HG03521 (cell line): Measurements from ENCODE around the gene MGRN1.
"Not testable (repeated sequence)": the region's sequence is repeated elsewhere in the genome, so short reads cannot be mapped to it uniquely, and the experiment has no call there.

Source experiments
- ATAC-seq: cut with Tn5 transposase; IDR thresholded peaks from one replicate; pipeline ENCODE4 v1.9.1; 2021; ENCODE audit warnings: mild to moderate bottlenecking, moderate library complexity; ENCODE audit not compliant: unreplicated experiment

Gene MGRN1

DNA sequence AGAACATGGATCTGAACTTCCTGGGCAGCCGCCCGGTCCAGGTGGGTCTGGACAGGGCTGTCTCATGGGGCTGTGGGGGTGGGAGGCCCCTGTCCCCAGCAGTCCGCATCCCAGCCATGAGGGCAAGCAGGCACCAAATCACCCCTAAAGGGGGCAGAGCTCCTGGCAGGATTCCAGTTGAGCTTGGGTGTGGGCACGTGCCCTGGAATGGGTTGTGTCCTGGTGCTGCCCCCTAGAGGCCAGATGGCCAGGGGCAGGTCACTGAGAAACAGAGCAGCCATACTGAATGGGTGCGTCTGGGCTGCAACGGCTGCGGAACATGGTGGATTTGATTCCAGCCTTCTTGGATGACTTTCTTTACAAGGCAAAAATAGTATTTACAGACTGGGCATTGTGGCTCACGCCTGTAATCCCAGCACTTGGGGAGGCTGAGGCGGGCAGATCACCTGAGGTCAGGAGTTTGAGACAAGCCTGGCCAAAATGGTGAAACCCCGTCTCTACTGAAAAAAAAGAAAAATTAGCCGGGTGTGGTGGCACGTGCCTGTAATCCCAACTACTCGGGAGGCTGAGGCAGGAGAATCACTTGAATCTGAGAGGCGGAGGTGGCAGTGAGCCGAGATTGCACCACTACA lies 25.9 kb downstream of the MGRN1 start:
- not testable (repeated sequence) for ATAC-seq

DNA sequence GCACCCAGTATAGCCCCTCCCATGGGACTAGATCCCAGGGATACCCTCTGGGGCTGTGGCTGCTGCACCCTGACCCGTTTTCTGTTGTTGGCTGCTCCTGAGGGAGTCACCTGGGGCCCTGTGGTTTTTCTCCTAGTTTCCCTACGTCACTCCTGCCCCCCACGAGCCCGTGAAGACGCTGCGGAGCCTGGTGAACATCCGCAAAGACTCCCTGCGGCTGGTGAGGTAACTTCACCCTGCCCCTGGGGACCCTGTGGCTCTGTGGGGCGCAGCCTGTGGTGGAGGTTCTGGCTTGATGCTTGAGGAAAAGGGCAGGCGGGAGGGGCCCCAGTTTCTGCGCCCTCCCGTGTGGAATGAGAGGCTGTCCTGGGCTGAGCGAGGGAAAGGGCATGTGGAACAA lies 27.2 kb downstream of the MGRN1 start:
- ATAC-seq = no peak

DNA sequence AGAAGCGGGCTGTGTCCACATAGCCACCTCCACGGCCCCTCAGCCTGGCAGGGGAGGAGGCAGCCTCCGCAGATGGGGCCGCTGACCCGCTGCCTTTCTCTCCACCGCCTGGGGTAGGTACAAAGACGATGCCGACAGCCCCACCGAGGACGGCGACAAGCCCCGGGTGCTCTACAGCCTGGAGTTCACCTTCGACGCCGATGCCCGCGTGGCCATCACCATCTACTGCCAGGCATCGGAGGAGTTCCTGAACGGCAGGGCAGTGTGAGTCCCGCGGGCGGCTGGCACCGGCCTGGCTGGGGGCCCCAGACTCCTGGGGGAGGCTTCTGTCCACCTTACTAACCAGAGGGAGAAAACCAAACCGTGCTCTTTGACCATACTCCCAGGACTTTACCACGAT lies 27.9 kb downstream of the MGRN1 start:
- ATAC-seq = no peak

DNA sequence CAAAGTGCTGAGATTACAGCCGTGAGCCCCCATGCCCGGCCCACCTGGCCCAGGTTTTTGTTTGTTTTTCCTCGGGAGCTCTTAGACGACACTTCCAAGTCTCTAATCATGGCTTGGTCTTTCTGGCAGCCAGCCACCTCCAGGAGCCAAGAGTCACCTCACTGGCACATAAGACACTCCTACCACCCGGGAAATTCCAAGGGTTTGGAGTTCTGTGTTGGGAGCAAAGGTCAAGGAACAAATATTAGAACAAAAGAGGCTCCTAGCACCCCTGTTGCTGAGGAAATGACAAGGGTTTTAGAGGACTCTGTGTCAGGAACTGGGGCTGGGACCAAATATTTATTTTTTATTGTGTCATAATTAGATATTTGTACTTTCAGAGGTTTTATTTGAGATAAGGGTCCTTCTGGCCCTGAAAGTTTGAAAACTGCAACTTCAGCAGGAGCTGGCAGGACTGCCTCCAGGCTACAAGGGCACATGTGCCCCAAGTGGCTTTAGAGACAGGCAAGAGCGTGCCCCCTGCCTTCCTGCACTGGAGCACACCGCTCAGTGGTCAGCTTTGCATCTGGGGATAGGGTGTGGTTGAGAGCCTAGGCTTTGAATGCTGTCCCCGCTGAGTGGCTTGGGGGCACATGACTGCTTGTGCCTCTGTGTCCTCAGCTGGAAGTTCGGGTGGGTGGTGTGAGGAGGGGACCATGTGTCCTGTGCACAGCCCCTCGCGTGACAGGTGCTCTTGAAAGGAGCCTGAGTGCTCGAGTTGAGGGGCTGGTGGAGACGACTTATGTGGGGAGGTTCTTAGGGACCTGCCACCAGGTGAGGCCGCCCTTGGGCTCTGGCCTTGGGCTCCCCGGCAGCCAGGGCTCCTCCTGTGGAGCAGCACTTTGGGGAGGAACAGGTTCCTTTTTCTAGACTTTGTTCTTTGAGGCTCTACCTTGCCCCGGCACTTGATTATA lies 29.7 kb downstream of the MGRN1 start:
- ATAC-seq = no peak

DNA sequence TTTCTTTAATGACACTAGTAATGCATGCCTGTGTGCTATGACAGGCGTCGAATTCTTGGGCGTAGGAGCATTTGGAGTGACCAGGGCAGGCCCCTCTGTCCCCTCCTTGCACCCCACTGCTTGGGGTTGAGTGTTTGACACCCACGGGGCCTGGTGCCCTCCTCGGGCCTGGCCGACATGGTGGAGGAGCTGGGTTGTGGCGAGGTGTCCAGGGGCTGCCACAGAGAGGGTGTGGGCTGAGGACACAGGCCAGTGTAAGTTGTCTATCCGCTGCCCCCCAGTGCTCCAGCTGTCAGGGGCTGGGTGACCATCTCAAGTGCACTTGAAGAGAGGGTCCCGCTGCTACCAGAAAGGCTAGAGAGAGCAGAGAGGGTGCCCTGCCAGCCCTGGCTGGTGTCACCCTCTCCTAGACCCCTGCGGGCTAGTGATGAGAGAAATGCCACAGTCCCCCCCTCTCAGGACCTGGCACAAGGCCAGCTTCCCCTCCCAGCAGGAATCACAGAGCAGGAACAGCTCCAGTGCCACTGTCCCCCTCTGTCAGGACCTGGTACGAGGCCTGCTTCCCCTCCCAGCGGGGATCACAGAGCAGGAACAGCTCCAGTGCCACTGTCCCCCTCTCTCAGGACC lies 30.5 kb downstream of the MGRN1 start:
- no peak for ATAC-seq

DNA sequence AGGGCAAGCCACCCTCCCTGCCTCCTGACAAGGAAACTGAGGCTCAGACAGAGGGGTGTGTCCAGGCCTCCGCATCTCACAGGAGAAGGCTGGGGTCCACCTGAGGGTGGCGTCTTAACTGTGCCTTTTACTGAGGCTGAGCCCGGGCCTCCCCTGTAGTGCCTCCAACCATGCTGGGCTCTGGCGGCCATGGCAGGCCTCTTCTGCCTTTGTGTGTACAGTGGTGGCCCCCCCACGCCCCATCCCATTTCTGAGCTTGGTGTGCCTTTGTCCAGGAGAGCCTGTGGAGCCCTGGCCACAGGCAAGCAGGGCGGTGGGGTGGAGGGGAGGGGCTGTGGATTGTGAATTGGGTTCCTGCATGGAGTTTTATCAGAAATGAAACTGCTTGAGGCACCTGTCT lies 31.2 kb downstream of the MGRN1 start:
- ATAC-seq = no peak

DNA sequence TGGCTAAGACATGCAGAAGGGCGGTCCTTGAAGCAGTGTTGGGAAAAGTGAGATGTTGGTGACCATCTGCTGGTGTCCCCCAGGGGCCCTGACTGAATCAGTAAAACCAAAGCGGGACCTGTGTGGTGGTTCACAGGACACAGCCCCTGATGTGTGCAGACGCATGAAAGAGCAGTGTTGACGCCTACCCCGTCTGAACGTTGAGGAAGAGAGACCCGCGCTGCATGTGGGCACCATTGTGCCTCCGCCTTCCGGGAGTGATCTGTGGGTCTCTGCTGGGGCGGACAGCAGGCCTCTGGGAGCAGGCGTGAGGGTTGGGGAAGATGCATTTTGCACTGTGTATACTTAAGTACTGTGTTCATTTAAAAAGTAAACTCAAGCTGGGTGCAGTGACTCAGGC lies 31.6 kb downstream of the MGRN1 start:
- ATAC-seq = no peak

DNA sequence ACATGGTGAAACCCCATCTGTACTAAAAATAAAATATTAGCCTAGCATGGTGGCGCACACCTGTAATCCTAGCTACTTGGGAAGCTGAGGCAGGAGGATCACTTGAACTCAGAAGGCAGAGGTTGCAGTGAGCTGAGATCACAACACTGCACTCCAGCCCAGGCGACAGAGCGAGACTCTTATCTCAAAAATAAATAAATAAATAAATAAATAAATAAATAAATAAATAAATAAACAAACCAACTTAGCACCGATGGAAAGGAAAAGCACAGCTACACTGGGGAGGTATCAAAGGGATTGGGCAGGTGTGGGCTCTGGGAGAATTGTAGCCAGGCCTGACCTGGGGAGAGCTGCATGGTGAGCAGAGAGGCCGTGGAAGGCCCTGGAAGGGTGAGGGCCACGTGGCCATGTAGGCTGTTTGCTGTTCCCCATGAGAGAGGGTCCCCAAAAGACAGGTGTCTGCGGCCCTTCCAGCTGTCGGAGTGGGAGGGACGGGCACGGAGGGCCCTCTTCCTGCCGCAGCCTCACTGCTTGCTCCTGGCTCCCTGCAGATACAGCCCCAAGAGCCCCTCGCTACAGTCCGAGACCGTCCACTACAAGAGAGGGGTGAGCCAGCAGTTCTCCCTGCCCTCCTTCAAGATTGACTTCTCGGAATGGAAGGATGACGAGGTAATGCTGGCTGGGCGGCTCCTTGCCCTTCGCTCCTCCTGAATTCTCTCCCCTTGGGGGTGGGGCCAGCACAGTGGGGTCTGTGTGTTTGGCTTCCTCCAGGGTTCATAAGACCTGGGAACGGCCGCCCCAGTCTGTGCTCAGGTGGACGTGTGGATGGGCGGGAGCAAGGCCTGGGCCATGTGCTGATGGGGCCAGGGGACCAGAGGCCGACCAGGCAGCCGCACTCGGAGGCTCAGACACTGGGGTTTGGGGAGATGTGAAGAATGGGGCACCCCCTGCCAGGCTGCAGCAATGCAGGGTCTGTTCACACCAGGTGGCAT lies 32.4 kb downstream of the MGRN1 start:
- ATAC-seq = no peak

DNA sequence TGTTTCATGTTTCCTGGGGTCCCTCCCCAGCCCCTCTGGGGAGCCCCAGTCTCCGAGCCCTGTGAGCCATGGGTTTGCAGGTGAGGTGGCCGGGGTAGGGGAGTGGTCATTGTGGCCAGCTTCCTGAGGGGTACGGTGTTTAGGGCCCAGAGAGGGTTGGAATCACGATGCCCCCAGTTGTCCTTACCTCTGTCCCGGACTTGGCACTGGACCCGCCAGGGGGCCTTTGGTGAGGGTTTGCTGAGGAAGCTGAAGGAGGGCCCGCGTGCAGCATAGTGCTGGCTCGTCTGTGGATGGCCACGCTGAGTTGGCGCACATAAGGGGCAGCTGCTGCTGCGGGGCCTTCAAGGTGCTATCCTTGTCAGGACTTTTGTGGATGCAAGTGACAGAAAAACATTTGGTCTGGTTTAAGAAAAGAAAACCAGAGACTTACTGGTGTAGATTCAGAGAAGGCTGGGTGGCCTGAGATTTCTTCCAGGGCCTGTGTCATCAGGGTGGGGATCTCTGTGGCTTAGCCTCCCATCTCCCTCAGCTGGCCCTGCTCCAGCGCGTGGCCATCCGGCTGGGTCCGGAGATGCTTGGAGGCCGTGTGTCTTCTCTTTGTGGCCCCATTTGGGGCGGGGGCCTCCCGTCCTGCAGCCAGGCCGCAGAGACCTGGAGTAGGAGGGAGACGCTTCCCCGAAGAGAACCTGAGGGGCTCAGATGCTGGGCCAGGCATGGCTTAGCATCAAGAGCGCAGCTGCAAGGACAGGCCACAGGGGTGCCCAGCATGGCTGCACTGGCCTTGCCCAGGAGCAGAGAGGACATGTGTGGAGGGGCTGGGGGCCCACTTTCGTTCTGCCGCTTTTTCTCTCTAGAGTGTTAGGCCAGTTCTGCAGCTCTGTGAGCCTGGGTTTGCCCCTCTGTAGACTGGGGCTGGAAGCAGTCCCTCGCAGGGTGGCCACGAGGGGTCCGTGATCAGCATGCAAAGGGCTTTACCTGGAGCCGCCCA lies 35.0 kb downstream of the MGRN1 start:
- no peak for ATAC-seq

DNA sequence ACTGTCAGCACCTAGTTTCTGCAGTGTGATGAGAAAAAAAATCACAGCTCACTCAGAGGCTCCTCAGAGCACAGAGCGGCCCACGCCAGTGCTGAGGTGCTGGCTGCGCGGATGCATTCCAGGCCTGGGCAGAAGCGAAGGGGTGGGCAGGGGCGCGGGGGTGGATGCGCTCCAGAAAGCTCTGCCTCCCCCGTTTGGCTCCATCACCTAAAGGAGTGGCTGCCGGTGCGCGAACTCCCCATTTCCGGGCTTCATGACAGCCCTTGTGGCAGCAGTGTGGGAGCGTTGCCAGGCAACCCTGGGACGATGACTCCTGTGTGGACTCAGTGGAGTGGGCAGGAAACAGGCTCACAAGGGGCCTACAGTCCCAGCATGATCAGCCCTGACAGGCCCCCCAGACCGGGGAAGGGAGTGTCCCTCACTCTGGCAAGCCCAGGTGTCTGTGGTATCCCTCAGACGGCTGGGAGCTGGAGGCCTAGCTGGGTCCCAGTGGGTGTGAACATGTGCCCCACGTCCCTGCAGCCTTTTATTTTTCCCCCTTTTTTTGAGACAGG lies 35.9 kb downstream of the MGRN1 start:
- ATAC-seq = no peak

DNA sequence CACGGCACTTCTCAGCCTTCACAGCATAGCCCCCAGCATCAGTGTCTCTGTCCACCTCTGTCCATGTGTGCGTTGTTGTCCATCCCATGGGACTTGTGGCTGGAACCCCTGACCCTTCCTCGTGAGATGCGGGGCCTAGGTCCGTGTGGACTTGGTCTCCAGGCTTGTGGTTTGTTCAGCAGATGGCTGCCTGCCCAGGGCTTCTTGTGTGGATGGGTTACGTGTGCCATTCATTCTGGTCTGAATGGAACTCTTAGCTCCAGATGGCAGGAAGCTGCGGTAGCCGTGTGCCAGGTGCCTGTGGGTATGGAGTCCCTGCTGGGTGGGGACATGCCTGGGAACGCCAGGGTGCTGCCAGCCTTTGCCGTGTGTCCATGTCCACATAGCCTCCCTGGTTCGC lies 37.0 kb downstream of the MGRN1 start:
- no peak for ATAC-seq

DNA sequence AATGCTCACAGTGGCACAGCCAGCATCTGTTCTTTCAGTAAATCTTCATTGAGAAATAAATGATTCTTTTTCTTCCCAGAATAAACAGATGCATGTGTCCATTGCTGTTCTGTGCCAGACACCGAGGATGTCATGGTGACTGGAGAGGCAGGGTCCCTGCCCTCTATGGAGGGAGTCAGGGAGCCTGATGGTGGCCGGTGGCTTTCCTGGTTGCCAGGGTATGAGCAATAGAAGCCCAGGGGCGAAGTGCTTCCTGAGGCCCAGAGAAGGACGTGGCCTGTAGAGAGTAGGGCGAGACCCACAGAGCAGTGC lies 38.8 kb downstream of the MGRN1 start:
- ATAC-seq = no peak

DNA sequence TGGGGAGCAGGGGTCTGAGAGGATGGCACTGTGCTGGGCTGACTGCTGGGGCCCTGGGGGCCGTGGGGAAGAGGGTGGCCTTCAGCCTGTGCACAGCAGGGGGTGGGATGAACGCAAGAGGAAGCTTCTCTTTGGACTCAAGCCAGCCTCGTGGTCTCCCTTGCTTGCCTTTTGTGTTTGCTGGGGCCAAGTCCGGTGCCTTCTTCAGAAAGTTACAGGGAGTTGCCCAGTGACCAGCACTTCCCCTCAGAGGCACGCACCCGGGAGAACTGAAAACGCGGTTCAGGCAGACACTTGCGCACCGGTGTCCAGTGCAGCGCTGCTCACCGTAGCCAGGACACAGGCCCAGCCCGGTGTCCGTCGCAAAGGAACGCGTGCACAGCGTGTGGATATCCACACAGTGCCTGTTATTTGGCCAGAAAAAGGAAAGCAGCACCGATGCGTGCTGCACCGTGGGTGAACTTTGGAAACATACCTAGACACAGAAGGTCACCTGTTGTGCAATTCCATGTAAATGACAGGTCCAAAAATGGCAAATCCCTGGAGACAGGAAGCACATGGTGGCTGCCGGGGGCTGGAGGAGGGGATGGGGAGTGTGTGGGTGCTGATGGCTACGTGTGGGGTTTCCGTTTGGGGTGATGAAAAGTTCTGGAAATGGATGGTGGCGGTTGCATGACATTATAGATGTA lies 39.3 kb downstream of the MGRN1 start:
- ATAC-seq = no peak

DNA sequence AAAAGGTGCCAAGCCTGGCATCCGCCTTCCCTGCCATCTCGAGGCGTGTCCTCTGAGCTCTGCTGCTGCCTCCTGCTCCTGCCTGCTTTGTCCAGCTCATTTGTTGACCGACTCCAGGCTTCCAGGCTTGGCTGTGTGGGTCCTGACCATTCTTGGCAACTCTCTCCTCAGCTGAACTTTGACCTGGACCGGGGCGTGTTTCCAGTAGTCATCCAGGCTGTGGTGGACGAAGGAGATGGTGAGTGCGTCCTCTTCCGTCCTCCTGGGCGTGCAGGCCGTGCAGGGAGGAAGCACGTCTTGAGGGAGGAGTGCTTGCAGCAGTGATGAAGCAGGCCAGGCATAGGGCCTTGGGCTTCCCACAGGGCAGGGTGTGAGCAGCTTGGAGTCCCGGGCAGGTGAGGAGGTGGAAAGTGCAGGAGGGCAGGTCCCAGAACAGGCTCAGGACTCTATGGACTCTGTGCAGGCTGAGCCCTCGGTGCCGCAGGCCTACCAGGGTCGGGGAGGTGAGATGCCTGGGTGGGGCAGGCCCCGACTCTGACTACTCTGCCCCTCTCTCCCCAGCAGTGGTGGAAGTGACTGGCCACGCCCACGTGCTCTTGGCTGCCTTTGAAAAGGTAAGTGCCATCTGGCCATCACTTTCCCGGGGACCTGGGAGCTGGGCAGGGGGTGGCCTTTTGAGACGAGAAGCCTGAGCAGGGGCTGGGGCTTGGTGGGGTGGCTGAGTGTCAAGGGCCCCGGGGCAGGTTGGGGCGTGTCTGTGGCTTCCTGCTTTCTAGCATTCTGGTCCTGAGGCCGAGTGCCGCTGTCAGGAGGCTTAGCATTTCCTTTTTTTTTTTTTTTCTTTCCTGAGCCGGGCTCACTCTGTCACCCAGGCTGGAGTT lies 40.2 kb downstream of the MGRN1 start:
- no peak for ATAC-seq

DNA sequence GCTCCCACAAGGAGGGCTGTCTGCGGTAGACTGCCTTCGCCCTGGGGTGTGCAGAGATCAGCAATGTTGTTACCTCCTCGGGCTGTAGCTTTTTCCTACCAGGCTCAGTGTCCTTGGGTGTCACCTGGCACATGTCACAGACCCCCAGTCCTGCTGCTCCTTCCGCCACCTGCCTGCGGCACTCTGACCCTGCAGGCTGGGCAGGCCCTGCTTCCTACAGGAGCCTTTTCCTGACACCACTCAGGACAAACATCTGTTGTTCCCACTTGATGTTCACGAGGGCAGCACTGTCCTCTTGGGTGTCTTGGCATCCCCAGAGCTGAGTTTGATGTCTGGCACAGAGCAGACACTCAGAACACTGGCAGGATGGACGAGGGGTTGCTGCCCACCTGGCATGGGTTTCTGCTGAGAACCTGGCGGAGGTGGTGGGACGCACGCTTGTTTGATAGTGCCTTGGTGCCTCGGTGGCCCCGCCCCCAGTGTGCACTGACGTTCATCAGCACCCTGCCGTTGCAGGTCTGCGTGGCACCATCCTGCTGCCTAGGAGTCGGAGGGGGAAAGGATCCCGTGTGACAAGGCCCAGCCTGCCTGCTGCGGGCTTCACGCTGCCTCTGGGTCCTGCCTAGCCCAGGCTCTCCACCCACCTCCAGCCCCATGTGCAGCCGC lies 42.0 kb downstream of the MGRN1 start:
- no peak for ATAC-seq

DNA sequence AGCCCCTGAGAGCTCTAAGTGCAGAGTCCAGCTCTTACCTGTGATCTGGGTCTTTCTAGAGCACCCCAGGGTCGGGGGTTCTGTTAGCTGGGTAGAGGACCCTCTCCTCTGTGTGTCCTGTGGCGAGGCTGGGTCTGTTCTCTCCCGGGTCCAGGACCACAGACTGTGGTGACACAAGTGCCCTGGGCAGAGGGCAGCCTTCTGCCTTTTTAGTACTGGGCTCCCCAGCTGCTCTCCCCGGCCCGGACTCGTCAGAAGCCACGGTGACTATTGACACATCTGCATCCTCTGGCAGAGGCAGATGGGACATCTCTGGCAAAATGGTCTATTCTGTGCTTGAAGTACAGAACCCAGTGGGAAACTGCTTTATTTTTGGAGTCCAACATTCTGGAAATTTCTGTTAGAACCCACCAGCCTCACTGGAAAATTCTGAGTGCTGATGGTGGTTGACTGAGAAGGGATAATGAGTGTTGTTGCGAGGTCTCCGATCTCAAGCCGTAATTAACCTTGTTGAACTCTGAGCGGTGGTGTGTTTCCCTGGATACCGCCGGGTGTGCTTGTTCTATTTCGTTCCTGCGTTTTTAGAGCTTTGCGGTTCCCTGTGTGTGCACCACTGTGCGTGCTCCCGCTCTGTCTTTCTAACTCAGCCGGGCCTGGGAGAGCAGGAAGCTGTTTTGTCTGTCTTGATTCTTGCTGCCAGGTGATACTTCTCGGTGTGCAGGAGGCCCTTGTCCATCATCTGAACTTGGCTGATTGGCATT lies 42.8 kb downstream of the MGRN1 start:
- ATAC-seq = no peak
